ENCODE results near the gene KNCN.

KNCN gene

GRCh38 chr1:46543761-46544560 is 7.5 kb downstream of the KNCN start:
- DNase-seq = no peak

GRCh38 chr1:46543382-46543760 is 8.1 kb downstream of the KNCN start:
- DNase-seq = no peak

GRCh38 chr1:46539972-46540371 is 11.5 kb downstream of the KNCN start:
- no peak for DNase-seq

- DNase-seq = no peak
Measured at GRCh38 chr1:46538147-46538546, 13.3 kb downstream of the KNCN start.

DNA sequence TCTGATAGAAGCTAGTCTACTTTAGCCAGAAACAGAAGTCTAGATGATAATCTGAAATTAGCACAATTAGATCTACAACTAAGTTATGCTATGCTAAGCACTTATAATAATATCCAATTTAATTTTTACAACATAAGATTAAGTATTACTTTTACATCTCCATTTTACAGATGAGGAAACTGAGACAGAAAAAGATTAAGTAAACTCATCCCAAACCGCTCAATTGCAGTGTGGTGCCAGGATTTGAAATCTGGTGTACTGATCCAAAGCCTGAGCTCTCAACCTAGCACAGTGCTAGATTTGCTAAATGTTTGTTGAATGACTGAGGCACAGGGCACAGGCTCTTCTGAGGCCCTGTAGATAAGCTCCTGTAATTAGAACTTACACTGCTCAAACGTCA is 13.8 kb downstream of the KNCN start:
- no peak for DNase-seq

DNA sequence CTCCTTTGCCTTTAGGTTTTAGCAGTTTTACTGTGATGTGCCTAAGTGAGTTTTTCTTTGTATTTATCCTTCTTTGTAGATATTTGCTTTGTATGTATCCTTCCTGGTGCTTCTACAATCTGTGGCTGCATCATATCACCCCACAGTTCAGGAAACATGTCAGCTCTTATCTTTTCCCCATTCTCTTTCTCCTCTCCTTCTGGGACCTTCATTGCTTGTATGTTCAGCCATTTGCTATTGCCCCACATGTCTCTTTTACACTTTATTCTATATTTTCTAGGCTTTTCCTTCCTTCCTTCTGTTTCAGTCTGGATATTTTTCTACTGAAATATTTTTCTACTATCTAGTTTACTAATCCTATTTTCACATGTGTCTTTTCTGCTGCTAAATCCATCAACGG is 14.9 kb downstream of the KNCN start:
- no peak for DNase-seq

- DNase-seq = no peak
Measured at GRCh38 chr1:46535063-46535462, 16.4 kb downstream of the KNCN start.

DNA sequence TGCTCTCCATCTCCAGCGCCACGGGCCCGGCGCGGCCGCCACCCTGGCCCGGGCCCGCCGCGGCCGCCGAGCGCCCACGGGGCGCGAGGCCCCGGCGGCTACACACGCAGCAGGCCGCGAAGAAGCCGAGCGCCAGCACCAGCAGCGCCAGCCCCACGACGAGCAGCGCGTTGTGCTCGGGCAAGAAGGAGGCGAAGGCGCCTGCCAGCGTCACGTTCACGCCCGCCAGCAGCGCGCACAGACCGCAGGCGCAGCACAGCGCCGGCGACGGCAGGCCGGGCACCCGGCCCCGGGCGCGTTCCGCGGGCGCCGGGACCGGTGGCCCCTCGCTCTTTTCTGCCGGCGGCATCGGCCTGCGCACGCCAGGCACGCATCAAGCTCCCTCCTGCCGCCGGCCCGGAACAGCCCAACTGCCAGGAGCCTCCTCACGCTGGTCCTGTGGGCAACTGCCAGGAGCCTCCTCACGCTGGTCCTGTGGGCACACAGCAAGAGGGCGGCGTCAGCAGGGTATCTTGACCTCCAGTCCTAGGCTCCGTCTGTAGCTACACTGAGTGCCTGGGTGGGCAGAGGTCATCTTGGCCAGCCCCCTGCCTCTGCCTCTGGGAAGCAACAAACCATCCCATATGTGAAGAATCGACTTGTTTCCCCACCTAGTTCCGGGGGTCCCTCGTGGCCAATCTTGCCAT is 18.1 kb downstream of the KNCN start:
- DNase-seq = peak in 3 of 4 experiments; percentile 17 to 51 (median 23)

GRCh38 chr1:46532498-46533178 is 18.8 kb downstream of the KNCN start:
- DNase-seq = peak; percentile 27 to 69 (median 46)

DNA sequence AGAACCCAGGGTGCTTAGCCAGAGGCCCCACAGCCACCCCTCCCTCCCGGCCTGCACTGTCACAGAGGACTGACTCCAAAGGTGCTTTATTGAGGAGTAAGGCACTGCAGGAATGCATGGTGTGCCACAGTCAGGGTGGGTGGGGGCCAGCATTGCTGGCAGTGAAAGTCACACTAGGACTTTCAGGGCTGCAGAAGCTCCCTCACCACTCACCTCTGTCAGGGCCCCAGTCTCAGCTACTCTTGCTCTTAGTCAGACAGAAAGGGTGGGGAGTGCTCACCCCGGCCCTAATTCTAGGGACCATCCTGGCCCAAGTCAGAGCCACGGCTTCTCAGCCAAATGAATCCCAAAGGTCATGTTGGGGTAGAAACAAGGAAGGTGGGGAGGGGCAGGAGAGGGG is 19.4 kb downstream of the KNCN start:
- DNase-seq = no peak

DNA sequence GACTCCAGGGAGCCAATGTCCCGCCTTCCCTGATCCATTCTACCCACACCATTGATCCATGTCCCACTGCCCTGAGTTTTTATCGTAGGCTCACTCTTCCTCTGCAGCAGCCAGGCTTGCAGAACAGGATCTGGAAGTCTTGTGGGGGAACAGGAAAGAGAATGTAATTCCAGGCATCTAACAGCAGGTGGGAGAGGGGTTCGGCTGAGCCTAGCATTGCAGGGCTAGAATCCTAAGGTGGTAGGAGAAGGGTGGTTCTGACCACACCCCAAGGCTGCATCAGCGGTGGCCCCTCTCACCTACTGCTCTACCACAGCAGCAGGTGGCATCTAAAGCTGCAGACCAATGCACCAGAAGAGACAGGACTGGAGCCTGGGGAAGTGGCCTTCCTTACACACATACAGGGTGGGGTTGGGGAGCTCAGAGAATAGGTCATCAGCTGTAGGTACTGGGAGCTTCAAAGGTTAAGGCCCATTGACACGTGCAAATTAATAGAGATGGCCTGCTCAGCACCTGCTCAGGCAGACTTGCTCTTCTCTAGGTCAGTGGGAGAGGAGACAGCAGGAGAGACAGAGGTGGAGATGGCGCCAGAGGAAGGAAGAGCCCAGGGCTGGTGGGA is 20.5 kb downstream of the KNCN start:
- DNase-seq = no peak

- DNase-seq = no peak
Measured at GRCh38 chr1:46530311-46530710, 21.1 kb downstream of the KNCN start.

DNA sequence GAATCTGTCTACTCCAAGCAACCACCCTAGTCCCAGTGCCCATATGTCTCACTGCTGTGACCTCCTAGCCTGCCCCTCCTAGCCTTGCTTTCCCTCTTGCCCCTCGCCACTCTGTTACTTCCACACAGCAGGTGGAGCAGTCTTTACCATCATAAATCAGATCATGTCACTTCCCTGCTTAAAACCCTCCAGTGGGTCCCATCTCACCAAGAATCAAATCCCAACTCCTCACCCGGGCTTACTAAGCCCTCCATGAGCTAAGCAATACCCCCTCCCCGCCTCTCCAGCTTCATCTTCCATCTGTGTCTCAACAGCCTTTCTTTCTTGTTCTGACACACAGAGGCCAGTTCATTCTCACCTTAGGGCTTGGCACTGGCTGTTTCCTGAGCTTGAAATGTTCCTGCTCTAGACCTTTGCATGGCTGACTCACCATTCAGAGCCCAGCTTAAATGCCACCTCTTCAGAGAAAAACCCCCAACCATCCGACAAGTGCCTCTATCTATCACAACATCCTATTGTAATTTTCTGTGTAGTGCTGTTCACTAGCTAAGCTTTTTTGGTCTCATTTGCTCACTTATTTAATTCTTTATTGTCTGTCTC is 22.3 kb downstream of the KNCN start:
- DNase-seq = no peak

DNA sequence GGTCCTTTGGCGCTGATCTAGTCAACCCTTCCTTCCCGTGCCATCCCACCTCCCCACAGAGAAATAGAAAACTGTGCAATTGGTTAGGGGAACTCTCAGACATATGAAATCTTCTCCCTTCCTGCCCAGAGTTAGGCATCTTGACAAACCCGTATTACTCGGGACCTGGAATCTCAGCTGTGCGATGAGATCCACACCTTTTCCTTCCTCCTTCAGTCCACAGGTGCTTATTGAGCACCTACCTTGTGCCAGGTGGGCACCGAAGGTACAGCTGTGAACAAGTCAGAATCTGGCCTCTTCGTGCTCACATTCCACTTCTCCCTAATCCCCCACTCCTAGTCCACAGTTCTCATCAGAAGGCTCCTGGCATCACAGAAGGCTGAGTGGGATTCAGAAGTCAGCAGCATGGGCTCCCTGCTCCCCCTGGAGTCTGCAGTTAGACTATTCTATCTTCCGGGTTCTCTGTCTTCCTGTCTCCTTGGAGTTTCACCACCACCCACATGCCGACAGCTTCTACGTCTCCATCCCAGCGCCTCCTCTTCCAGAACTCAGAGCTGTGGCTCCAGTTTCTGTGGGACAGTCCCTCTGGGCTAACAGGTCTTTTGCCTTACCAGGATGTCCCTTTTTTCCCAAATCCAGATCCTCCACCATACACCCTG is 23.0 kb downstream of the KNCN start:
- no peak for DNase-seq

DNA sequence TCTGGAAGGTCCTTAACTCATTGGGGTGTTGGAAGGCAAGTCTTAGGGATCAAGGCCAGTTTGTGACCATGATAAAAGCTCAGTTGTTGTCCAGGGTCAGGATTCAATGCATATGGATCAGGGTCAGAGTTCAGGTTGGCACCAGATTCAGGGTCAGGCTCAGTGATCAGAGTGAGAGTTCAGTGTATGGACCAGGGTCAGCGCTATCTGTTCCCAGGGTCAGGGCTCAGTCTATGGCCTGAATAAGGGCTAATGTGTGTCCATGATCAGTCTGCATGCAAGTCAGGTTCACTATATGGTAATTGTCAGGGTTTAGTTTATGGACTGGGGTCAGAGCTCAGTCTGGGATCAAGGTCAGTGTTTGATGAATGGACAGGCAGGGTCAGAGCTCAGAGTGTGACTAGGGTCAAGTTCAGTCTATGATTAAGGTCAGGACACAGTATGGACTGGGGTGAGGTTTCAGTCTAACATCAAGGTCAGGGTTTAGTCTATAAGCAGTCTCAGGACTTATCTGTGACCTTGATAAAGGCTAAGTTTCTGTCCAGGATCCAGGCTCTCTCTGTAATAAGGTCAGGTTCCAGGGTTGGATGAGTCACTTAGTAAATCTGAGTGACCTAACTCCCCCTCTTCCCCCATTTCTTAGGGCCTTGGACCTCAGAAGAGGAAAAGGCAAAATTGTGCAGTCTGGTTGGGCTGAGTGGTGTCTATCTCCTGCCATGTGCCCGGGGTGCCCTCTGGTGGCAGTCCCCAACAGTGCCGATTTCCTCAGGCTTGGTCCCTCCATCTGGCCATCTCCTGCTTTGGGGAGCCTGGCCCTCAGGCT is 23.8 kb downstream of the KNCN start:
- peak; percentile 7 to 63 (median 40) for DNase-seq

GRCh38 chr1:46526691-46527291 is 24.7 kb downstream of the KNCN start:
- DNase-seq = no peak

GRCh38 chr1:46526013-46526690 is 25.3 kb downstream of the KNCN start:
- no peak for DNase-seq

DNA sequence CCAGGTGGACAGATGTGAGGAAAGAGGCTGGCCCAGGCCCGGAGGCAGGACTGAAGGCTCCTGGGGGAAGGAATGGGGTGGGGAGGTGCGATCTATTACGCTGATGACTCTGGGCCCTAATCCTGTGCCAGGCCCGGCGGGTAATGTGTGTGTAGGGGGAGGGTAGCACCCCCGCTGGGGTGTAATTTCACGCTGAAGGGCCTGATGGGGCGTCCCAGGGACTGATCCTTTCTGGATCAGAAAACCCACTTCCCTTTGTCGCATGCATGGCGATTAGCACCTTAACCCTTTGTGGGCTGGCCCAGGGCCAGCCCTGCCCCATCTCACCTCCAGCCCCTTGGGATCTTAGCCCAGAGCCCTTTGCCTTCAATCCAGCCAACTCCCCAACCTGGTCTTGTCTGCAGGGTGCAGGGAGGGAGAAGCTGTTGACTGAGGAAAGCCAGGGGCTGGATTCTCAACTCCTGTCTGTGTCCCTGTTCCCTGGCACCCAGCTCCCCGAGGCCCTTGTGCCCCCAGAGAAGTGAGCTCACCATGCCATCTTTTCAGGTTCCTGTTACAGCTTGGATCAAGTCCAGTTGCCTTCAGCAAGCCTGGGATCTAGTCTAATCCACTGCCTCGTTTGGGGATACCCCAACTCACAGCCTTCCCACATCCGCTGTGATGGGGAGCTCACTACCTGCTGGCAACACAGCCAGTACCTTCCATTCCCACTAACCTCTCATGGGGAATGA is 26.0 kb downstream of the KNCN start:
- DNase-seq = no peak

DNA sequence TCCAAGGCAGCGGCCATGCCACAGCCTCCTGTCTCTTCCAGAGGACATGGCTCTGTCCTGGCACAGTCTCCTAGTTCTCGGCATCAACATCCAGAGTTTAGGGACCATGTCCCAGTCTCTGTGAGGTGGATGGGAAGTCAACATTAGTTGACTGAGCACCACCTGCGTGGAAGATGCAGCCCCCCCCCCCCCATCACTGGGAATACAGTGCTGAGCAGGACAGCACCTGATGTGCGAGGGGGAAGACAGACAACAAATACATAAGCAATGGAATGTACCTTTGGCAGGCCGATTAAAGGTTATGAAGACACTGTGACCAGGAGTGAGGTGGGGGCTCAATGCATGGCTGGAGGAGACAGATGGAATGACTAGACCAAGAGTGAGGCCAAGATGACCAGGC is 26.6 kb downstream of the KNCN start:
- DNase-seq = no peak
